ENCODE data around the gene IFIT1B. TPM values are rescaled to one million over a fixed set of nuclear protein-coding genes. Genes with fewer than 3 reads are reported as not detected.

Gene IFIT1B
- total and polyA plus RNA-seq, 8 donors, result 0.92 TPM; not detected in 7

DNA sequence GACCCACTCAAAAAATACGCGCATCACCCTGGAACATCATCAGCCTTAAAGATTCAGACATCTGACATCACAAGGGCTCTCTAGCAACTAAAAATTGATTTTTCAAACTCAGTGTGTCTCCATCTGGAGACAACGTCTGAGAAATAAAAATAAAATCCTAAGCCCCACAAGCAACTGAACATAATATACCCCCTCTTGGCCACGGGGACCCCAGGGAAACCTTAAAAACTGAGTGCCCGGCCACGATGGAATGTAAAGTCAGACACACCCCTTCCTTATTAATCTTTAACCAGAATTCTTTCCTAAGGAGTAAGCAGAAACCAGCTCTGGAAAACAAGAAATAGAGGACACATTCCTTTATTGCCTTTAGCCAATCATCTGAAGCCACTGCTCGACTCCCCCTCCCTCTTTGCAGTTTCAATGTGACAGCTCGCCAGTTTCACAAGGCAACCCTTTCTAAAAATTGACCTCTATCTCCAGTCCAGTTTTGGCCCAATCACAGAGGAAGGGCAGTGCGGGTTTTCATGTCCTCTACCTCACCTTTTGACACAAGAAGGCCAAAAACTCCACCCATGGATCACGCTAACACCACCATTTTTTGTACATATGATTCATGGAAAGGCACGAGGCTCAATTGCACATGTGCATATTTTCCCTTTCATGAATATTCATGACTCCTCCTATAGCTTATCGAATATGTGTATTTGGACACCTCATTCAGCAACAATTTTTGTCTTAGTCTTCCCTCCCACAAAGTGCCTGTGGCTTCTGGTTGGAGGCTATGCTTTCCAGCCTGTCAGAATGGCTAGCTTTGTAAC is 25.9 kb upstream of the IFIT1B start:
- WGBS, 5 donors, result 17 to 32% (median 26%) methylated on average over 12 of the region's 12 CpGs
- Histone ChIP-seq H3K4me3 (no peak overlapping the region), H3K27me3 (no peaks in the 10 kb centered on the region), H3K36me3 (no peaks in the 10 kb centered on the region), H3K27ac (peak overlapping the region; percentile 82 to 96 (median 88)), H3K4me1 (peaks cover 9 to 33% (median 24%) of the 10 kb centered on the region in 4 donors), H3K9me3 (no peaks in the 10 kb centered on the region)
- DNase-seq, result peak; percentile 63 to 87
- intact Hi-C loops (cut with DNase I; ENCODE audit: low total_unique reads), result no loop called here
- TF ChIP-seq EP300 (IDR thresholded peaks at IDR 0.05) (no peak), POLR2AphosphoS5 (IDR thresholded peaks at IDR 0.05) (peak in 2 of 3 donors; percentile 33 to 60)

DNA sequence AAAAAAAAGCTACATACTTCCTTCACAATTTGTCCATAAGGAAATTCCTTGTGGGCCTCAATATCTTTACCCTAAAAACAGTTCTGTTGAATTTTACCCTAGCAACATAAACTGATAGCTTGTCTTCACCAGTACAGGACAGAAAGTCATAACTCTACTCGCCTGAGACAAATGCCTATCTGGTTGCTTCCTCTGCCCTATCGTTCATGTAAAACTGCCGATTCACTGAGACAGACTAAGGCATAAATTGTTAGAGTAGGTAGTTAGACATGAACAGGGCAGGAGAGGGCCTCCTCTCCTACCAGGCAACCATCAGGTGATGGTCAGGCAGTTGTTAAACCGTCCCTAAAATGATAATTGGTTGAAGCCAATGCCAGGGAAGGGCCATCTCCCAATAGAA is 25.1 kb upstream of the IFIT1B start:
- WGBS, 5 donors, result 82 to 88% (median 87%) methylated on average over 4 of the region's 4 CpGs
- peak overlapping the region; percentile 24 to 90 (median 87) for H3K27ac ChIP-seq
- DNase-seq, result no peak
- peaks cover 9 to 33% (median 23%) of the 10 kb centered on the region in 4 donors for H3K4me1 ChIP-seq
- intact Hi-C loops (cut with DNase I; ENCODE audit: low total_unique reads), result no loop called here
- no peaks in the 10 kb centered on the region for H3K36me3 ChIP-seq
- TF ChIP-seq POLR2A (IDR thresholded peaks at IDR 0.05), result no peak
- H3K4me3 ChIP-seq, result no peak overlapping the region
- H3K9me3 ChIP-seq, result no peaks in the 10 kb centered on the region
- H3K27me3 ChIP-seq, result no peaks in the 10 kb centered on the region

DNA sequence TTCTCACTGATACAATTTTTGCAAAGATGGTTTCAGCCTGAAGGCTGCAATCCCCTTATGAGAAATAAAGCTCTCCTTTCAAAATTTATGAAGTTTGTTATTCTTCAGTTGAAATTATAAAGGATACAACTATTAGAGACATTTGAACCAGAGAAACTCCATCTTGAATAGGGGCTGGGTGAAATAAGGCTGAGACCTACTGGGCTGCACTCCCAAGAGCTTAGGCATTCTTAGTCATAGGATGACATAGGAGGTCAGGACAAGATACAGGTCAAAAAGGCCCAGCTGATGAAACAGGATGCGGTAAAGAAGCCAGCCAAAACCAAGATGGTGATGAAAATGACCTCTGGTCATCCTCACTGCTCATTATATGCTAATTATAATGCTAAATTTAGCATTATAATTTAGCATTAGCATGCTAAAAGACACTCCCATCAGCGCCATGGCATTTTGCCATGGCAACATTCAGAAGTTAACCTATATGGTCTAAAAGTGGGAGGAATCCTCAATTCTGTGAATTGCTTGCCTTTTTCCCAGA is 22.4 kb upstream of the IFIT1B start:
- peaks cover 3 to 26% (median 20%) of the 10 kb centered on the region in 4 donors for H3K4me1 ChIP-seq
- H3K9me3 ChIP-seq, result no peaks in the 10 kb centered on the region
- H3K27ac ChIP-seq, result no peak overlapping the region
- no peaks in the 10 kb centered on the region for H3K27me3 ChIP-seq
- intact Hi-C loops (cut with DNase I; ENCODE audit: low total_unique reads), result no loop called here
- no peak for TF ChIP-seq POLR2AphosphoS5 (IDR thresholded peaks at IDR 0.05)
- TF ChIP-seq, protein P1, sequence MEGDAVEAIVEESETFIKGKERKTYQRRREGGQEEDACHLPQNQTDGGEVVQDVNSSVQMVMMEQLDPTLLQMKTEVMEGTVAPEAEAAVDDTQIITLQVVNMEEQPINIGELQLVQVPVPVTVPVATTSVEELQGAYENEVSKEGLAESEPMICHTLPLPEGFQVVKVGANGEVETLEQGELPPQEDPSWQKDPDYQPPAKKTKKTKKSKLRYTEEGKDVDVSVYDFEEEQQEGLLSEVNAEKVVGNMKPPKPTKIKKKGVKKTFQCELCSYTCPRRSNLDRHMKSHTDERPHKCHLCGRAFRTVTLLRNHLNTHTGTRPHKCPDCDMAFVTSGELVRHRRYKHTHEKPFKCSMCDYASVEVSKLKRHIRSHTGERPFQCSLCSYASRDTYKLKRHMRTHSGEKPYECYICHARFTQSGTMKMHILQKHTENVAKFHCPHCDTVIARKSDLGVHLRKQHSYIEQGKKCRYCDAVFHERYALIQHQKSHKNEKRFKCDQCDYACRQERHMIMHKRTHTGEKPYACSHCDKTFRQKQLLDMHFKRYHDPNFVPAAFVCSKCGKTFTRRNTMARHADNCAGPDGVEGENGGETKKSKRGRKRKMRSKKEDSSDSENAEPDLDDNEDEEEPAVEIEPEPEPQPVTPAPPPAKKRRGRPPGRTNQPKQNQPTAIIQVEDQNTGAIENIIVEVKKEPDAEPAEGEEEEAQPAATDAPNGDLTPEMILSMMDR (IDR thresholded peaks at IDR 0.05), result no peak
- TF ChIP-seq POLR2A (IDR thresholded peaks at IDR 0.05), result no peak
- DNase-seq, result peak in 1 of 2 donors; percentile 37
- H3K4me3 ChIP-seq, result no peak overlapping the region
- 89 to 98% (median 95%) methylated on average over 2 of the region's 2 CpGs for WGBS, 5 donors
- H3K36me3 ChIP-seq, result no peaks in the 10 kb centered on the region

DNA sequence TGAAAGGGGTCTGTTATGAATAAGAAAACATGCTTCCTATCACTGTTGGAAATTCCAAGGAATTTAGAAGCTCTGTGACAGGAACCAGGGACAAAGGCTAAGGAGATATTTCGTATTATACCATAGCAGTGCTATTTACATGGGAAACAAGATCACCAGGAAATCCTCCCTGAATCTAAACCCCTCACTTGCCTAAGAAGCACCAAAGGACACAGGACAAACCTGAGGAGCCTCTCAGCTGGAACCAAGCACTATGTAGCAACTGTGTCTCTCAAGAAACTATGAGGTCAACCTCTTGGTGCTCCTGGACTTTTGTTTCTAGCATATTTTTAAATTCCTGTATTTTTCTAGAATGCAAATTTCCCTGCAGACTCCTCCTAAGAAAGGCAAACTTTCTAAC is 20.8 kb upstream of the IFIT1B start:
- intact Hi-C loops (cut with DNase I; ENCODE audit: low total_unique reads), result no loop called here
- WGBS, 5 donors, result 44 to 78% (median 65%) methylated on average over 1 of the region's 1 CpG
- Histone ChIP-seq H3K9me3 (no peaks in the 10 kb centered on the region), H3K27ac (no peak overlapping the region), H3K36me3 (no peaks in the 10 kb centered on the region), H3K27me3 (no peaks in the 10 kb centered on the region), H3K4me3 (no peak overlapping the region), H3K4me1 (peaks cover 0 to 10% (median 4%) of the 10 kb centered on the region in 4 donors)
- no peak for DNase-seq
- no peak for TF ChIP-seq POLR2A (IDR thresholded peaks at IDR 0.05)
- no peak for TF ChIP-seq POLR2AphosphoS5 (IDR thresholded peaks at IDR 0.05)
- TF ChIP-seq, protein P1 (IDR thresholded peaks at IDR 0.05), result no peak
- TF ChIP-seq EP300 (IDR thresholded peaks at IDR 0.05), result no peak

DNA sequence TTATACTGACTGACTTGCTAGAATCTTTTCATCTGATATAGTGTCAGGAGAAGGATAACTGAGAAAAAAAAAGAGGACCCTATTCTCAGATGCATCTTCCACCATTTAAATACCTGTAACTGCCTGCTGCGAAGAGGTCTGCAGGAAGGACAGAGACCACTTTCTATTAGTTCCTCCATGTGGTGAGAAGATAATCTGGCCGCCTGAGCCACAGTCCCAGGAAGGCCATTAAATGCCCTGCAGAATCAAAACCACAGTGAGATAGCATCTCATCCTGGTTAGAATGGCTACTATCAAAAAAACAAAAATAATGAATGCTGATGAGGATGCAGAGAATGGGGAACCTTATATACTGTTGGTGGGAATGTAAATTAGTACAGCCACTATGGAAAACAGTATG is 19.9 kb upstream of the IFIT1B start:
- no peak for DNase-seq
- Histone ChIP-seq H3K36me3 (no peaks in the 10 kb centered on the region), H3K27me3 (no peaks in the 10 kb centered on the region), H3K4me3 (no peak overlapping the region), H3K9me3 (no peaks in the 10 kb centered on the region), H3K4me1 (peaks cover 0 to under 1% (median 0%) of the 10 kb centered on the region in 4 donors), H3K27ac (no peak overlapping the region)
- TF ChIP-seq EP300 (IDR thresholded peaks at IDR 0.05), result no peak
- TF ChIP-seq, protein P1 (IDR thresholded peaks at IDR 0.05), result no peak
- TF ChIP-seq POLR2AphosphoS5 (IDR thresholded peaks at IDR 0.05), result no peak
- no peak for TF ChIP-seq POLR2A (IDR thresholded peaks at IDR 0.05)
- intact Hi-C loops (cut with DNase I; ENCODE audit: low total_unique reads), result no loop called here
- WGBS, 5 donors, result 70 to 90% (median 82%) methylated on average over 2 of the region's 2 CpGs
